GM18907 (cell line): ENCODE data around the gene VWA3B.
"Not testable (repeated sequence)": the region's sequence is repeated elsewhere in the genome, so short reads cannot be mapped to it uniquely, and the experiment has no call there.

ENCODE experiments used
- ATAC-seq: cut with Tn5 transposase; IDR thresholded peaks from one replicate; pipeline ENCODE4 v1.9.1; 2021; ENCODE audit warnings: mild to moderate bottlenecking, moderate library complexity; ENCODE audit not compliant: unreplicated experiment

VWA3B gene

DNA sequence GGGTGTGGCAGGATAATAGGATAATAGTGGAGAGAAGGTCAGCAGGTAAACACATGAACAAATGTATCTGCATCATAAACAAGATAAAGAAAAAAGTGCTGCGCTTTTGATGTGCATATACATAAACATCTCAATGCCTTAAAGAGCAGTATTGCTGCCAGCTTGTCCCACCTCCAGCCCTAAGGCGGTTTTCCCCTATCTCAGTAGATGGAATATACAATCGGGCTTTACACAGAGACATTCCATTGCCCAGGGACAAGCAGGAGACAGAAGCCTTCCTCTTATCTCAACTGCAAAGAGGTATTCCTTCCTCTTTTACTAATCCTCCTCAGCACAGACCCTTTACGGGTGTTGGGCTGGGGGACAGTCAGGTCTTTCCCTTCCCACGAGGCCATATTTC is 43.1 kb downstream of the VWA3B start:
- not testable (repeated sequence) for ATAC-seq

DNA sequence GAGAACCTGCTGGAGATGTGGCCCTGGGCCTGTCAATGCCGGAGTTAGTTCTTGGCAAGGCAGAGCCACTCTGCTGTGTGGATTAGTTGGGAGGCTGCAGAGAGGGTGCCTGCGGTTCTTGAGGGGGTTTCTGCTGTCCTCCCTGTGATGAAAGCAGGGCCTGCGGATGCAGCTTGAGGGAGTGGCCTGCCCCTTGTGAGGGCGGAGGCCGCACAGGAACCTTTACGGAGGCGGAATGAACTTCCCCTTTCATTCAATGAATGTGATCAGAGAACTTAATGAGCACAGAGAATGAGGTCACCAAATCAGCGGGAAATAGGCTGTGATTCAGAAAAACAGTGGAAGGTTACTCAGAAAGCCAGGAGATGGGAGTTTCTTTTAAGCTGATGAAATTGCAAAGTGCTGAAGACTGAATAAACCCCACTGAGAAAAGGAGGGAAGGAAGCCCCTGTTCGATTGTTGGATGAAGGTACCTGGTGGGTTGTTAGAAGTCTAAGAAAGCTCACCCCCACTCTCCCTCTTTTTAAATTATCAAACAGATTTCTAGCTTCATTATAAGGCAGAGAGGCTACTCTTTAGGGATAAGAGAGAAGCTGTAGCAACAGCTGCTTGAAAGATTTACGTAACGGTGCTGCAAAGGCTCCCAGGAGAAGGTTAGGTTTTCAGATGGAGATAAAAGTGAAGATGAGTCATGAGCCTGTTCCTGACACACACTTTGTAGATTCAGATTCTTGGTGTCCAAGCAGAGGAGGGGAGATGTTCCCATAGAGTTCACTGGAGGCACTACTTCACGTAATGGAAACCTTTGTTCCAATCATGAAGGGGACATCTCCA is 47.4 kb downstream of the VWA3B start:
- ATAC-seq = peak; percentile 77

DNA sequence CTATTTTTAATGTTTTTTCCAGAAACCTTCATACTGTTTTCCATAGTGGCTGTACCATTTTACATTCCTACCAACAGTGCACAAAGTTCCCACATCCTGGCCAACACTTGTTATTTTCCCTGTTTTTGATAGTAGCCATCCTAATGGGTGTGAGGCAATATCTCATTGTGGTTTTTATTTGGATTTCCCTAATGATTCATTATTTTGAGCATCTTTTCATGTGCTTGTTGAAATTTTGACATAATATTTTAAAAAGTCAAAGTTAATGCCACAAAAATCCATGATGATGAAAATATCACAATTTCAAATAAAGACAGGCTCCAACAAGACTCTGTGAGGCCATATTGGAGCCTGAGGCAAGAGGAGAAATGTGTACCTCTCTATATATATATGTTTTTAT is 50.2 kb downstream of the VWA3B start:
- no peak for ATAC-seq

DNA sequence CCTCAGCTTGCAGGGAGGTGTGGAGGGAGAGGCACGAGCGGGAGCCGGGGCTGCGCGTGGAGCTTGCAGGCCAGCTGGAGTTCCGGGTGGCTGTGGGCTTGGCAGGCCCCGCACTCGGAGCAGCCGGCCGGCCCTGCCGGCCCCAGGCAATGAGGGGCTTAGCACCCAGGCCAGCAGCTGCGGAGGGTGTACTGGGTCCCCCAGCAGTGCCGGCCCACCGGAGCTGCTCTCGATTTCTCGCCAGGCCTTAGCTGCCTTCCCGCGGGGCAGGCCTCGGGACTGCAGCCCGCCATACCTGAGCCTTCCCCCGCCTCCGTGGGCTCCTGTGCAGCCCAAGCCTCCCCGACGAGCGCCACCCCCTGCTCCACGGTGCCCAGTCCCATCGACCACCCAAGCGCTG is 52.0 kb downstream of the VWA3B start:
- ATAC-seq = not testable (repeated sequence)

DNA sequence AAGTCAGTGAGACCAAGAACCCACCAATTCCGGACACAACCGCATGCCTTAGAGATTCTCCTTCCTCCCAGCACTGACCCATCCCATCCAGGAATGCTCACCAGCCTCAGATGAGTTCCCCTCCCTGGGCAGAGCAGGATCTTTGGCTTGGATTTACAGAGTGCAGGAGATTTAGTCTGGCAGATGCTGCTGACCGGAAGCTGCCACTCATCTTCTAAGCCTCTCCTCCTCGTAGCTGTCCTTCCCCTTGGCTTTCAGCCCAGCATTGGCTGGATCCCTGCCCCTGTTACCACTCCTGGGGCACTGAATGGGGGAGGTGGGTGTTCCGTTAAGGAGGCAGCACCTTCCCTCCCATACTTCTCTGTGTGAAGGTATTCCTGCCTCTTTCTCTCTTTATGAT is 53.2 kb downstream of the VWA3B start:
- ATAC-seq = no peak

DNA sequence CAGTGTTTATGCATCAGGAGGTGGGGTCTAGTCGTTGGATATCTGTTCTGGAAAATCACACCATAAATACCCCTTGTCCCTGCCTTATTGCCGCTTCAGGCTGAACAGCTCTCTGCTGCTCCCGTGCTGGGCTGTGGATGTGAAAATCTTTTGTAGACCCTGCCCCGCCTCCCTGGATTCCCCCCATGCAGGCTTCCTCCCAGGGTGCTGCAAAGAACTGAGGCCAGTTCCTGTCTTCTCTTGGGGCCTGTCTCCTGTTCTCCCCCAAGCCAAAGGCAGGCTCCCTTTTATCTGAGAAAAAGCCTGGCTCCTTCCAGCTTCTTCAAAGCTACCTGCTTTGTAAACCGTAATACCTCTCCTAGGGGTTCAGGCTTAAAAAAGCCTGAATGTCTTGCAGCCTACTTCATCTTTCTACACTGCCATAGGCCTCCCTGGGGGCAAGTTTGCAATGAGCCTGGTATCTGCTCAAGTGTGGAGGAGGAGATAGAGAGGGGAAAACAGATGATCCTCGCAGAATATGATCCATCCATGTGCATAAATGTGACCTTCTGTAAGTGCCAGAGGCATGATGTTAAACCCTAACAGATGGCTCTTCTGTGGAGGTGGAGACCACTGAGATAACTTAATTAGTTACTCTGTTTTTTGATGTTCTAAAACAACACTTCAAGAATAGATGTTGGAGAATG is 55.3 kb downstream of the VWA3B start:
- ATAC-seq = no peak

DNA sequence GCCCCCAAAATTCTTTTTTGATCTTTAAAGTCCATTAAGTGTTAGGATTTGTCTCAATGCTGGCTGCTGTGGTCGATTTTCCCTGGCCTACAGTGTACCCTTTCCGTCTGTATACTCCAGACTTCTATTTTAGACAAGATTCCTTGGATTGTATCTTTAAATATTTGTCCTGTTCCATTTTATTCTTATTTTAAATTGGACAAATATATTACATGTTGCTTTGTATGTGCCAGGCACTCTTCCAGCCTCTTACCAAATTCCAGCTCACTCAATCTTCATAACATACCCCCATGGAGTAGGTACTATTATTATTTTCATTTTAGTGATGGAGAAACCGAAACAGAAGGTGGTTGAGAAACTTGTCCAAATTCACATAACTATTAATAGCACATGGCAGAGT is 58.1 kb downstream of the VWA3B start:
- ATAC-seq = no peak

DNA sequence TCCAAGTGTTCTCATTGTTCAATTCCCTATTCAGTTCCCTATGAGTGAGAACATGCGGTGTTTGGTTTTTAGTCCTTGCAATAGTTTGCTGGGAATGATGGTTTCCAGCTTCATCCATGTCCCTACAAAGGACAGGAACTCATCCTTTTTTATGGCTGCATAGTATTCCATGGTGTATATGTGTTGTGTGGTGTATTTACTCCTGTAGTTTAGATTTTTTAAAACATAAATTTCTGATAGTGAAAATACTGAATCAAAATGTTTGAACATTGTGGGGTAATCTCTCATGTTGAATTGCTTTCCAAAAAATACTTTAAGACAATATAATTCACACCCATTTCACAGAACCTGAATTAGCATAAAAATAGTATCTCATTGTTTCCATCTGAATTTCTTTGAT is 60.9 kb downstream of the VWA3B start:
- ATAC-seq = not testable (repeated sequence)

DNA sequence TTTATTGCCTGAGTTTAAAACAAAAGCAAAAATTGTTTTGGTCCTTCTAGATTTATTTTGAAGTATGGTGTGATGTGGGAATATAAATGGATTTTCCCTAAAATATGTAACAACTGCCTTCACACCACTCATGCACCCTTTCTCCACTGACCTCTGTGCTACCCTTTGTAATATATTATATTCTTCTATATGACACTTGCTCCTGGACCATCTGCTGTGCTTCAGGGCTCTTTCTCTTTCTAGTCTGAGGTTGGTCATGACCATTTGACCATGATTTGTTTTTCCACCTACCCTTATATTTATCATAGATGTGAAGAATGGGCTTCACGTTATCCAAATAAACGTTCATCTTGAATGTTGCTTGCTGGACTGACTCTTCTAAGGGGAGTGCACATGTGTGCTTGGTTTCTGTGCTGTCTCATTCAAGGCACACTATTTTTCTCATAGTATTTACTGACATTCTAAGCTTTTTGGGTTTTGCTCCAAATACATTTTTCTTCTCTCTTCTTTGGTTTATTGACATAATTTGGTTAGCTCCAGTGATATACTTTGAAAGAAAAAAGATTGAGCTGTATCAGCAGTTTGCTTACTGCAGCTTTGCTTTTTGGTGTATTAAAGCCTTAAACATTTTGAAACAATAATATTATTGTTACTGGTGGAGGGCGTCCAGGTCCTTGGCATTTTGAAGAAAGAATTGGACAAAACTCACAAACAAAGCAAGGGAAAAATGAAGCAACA is 61.8 kb downstream of the VWA3B start:
- ATAC-seq = no peak

DNA sequence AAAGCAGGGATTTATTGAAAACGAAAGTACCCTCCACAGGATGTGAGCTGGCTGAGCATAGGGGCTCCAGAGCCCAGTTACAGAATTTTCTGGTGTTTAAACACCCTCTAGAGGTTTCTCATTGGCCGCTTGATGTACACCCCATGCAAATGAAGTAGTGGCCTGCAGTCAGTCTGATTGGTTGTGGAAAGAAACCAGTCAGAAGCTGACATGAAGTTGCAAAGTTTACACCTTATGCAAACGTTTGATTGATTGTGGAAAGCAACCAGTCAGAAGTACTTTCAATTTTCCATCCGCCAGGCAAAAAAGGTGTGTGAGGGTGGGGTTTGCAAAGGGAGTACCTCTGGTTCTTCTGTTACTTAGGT is 62.3 kb downstream of the VWA3B start:
- ATAC-seq = no peak

DNA sequence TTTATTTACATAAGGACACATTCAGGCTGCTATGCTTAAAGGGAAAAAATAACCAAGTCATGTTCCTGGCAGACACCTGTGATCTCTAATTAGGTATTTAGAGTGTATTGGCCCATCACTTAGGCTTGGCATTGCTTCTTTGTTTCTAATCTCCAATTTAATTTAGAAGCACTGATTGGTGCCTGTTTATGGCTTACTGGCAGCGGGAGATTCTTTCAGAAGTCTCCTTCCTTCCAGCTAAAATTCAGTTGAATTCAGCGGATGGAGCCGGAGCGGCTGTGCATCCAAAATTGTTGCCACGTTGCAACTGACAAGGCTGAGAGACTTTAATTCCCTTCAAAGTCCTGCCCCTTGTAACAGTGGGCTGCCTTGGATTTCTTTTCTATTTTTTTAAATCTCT is 66.5 kb downstream of the VWA3B start:
- ATAC-seq = no peak

DNA sequence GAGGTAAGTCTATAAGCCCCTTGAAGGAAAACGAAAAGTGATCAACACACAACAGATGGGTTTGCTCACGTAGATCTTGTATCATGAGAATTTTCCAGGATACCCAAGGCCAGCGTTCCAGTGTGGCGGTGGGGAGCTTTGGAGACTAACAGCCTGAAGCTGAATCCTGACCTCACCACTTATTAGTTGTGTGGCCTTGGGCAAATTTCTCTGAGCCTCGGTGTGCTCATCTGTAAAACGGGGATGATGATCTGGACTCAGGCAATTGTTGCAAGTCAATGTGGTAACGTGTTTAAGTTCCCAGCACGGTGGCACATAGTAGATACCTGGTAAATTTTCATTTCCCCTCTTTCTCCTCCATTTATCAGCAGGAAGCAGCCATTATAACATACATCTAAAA is 68.3 kb downstream of the VWA3B start:
- ATAC-seq = no peak

DNA sequence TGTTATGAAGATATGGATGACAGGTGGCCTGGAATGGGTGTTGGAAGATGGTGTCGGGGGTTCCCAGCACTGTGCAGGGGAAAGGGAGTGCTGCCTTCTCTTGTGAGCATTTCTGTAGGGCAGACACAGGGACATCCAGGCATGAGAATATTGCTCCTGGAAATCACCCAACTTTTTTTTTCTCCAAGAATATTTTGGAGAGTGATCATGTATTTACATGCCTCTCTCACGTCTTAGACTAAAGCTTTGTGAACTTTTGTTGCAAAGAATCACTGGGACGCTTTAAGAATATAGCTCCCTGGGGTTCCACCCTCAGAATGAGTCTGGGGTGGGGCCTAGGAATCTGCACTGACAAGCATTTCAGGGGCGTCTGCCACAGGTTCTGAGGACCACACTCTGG is 68.7 kb downstream of the VWA3B start:
- no peak for ATAC-seq

DNA sequence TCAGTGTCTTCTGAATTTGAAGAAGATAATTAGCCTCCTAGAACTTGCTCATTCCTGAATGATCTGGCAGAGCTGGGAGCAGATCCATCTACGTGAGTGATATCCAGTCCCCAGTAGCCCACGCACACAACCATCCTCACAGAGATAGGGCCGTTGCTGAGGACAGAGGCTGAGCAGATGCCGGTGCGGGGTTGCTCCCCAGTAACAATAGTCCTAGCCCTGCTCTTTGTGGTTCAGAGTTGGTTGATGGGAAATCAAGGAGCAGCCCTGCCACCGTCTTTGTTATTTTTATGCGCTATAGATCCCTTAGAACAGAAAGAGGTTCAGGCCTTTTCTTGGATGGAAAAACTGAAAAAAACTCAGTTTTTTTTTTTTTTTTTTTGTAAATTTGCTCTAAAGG is 69.3 kb downstream of the VWA3B start:
- no peak for ATAC-seq

DNA sequence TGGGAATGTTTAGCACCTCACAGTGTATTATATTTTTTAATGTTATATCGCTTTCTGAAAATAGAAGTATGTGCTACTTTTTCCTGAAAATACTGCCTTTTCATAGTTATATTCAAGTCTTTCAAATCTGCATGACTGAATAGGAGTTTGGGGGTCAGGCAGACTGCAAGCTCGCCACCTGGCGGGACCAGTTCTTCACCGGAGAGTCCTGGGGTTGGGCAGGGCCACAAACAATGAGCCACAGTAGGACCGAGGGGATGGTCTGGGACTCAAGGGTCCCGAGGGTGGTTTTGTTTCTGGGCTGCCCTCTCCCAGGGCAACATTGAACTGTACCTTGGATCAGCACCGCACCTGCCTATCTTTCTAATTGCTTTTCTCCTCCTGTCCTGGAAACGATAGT is 70.6 kb downstream of the VWA3B start:
- ATAC-seq = no peak

DNA sequence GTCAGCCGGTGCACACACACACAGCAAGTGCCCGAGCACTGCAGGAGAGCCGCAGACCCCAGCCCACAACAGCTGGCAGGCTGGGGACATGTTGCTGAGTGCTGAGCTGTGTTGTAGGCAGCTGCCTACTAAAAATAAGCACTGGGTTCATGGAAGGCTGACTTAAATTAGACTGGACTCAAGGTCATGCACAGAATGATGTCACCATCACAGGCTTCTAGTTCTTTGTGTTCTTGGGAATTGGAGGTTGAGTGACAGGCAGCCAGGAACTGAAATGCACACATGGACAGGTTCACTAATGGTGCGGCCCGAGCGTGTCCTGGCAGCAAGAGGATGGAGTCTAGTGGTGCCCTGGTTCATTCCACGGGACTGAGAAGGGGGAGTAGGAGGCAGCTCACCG is 71.3 kb downstream of the VWA3B start:
- ATAC-seq = no peak

DNA sequence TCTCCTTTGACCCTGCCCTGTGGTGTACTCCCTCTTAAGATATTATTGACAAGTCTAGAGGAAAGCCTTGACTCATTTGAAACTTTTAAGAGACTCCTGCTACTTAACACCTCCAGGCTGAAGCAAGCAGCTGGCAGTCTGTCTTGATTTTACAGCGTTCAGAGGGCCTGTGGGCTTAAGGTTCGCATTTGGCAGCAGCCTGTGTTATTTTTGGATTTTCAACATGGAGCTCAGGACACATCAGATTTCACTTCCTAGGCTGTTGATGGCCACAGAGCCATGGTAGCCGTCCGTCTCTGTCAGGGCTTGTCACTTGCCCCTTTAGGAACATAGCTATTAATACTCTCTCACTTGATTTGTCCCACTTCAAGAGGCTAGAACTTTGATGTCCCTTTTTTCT is 73.6 kb downstream of the VWA3B start:
- ATAC-seq = no peak

DNA sequence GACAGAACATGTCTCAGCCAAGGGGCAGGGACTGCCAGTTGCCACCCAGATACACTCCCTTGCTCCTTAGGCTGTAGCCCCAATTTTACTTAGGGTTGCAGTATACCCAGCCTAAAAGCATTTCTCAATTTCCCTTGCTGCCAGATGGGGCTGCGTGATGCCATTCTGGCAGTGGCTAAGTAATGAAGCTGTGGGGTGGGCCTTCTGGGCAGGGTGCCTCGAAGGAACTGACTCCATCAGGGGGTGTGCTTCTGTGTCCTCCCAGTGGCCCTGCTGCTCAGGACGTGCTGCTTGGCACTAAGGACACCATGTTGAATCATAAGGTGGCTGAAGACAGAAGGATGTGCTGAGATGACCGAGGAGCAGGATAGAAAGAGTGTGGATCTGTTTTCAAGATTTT is 74.2 kb downstream of the VWA3B start:
- ATAC-seq = no peak

DNA sequence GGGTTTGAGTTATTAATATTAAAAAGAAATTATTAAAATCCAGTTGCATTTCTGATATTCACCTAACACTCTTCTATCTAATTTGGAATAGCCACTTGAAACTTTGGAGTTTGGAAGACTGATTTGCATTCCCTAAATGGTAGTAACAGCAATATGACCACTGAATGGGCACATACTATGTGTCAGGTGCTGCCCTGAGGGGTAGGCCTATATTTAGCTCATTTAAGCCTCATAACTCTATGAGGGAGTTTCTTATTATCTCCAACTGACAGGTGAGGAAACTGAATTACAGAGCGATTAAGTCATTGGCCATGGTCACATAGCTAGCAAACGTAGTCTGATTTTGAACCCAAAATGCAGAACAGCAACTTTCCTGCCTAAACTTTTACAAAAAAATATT is 77.3 kb downstream of the VWA3B start:
- ATAC-seq = no peak

DNA sequence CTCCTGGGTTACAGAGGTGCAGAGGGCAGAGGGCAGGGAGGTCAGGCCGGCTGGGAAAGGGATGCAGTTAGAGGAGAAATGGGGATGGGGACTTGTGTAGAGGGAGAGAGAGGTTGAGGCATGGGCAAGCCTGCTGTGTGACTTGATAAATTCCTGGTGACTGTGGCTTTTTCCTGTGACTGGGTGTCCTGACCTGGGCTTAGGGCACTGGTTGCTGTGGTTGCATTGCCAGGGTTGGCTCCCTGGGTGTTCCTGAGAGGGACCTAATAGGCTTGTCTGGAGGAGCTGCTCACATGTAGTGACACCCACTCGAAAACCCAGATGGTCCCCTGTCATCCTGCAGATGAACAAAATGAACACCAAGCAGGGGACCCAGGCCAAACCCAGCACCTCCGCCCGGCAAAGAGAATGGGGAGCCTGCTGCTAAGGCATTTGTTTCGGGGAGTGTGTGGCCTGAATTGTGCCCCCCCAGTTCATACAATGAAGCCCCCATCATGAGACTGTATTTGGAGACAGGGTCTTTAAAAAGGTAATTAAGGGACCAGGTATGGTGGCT is 78.6 kb downstream of the VWA3B start:
- no peak for ATAC-seq

DNA sequence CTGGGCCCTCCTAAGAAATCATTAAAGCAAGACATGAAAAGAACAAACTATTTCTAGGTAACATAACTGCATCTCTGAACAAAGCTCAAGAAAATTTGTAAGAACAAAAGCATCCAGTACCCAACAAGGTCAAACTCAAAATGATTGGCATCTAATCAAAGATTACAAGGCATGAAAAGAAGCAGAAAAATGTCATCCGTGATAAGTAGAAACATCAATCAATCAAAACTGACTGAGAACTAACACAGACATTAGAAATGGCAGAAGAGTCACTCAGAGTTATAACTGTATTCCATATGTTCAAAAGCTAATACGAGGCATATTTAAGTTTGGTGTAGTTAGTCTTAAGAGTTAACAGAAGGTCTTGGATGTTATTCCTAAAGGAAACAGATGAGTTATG is 80.9 kb downstream of the VWA3B start:
- no peak for ATAC-seq

DNA sequence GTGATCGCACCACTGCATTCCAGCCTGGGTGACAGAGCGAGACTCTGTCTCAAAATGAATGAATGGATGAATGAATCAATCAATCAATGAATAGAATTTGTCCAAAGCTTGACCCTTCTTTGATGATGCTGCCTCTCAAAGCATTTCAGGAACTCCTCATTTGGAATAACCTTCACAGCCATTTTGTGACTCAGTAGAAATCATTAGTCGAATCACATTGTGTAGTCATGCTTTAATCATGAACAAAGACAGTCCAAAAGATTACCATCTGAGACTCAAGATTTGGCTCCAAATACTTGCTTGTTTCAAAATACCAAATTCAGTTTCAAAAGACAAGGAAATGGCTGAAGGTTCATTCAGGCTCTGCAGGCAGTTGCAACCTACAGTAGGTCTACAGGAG is 83.1 kb downstream of the VWA3B start:
- no peak for ATAC-seq
